SK-N-SH (cell line): ENCODE measurements around the gene CD96. TPM values are rescaled to one million over a fixed set of nuclear protein-coding genes. Genes with fewer than 3 reads are reported as not detected.

Experiments
- CTCF ChIA-PET: fragments of 300-600, 350-600 bp; formaldehyde crosslinking; extraction: SDS; loops from one replicate; lab custom pipeline; 2021; lab: Yijun Ruan, JAX
- POLR2A ChIA-PET: fragments of 350-600 bp; sonication (Branson Sonifier 250); formaldehyde crosslinking; extraction: SDS; loops from one replicate; lab custom pipeline; 2020; ENCODE audit warnings: antibody characterized with exemption, inconsistent platforms; lab: Yijun Ruan, JAX
- DNase-seq: peaks from one replicate; pipeline ENCODE4 v3.0.0; 2012
- H2AFZ ChIP-seq: fragments of 200-600 bp; sonication (generic); 2 replicates; pipeline ENCODE4 v1.8.1; 2016; ENCODE audit warnings: antibody characterized with exemption, mild to moderate bottlenecking, low read depth
- H3F3A ChIP-seq: fragments of 200-600 bp; sonication (generic); replicated peaks from 2 replicates; pipeline ENCODE3; 2016; ENCODE audit warnings: antibody characterized with exemption, mild to moderate bottlenecking; ENCODE audit not compliant: insufficient read depth
- H3K27ac ChIP-seq, 2 experiments: fragments of 200-500 bp in 1 of 2; fragments of 200-600 bp in 1 of 2; sonication (Bioruptor generic) in 1 of 2; sonication (generic), shearing (Covaris generic) in 1 of 2; 2 replicates each; pipeline versions ENCODE4 v1.5.1 to v1.6.1; 2014 to 2016; ENCODE audit warnings: low read depth in 2 of 2, inconsistent platforms in 1 of 2, low read length in 1 of 2, mild to moderate bottlenecking in 1 of 2, mixed read lengths in 1 of 2
- H3K27me3 ChIP-seq: fragments of 200-600 bp; sonication (generic), shearing (Covaris generic); 2 replicates; pipeline ENCODE4 v1.6.1; 2016; ENCODE audit warnings: mixed run types; ENCODE audit not compliant: insufficient read depth
- H3K36me3 ChIP-seq, 2 experiments: fragments of 200-500 bp in 1 of 2; fragments of 200-600 bp in 1 of 2; sonication (Bioruptor generic) in 1 of 2; sonication (generic) in 1 of 2; replicated peaks in 1 of 2; 2 replicates each; pipeline versions ENCODE3 to v1.5.1; 2014 to 2016; ENCODE audit warnings: low read length in 1 of 2, mild to moderate bottlenecking in 1 of 2; ENCODE audit not compliant: insufficient read depth in 2 of 2, control insufficient read depth in 1 of 2
- H3K4me1 ChIP-seq, 2 experiments: fragments of 200-500 bp in 1 of 2; fragments of 200-600 bp in 1 of 2; sonication (Bioruptor generic) in 1 of 2; sonication (generic), shearing (Covaris generic) in 1 of 2; 2 replicates each; pipeline versions ENCODE4 v1.5.1 to v1.6.1; 2014 to 2016; ENCODE audit warnings: low read depth in 1 of 2, low read length in 1 of 2, mixed run types in 1 of 2; ENCODE audit not compliant: insufficient read depth in 2 of 2, control insufficient read depth in 1 of 2
- H3K4me2 ChIP-seq: fragments of 200-600 bp; sonication (generic), shearing (Covaris generic); 2 replicates; pipeline ENCODE4 v1.6.1; 2017; ENCODE audit warnings: mixed run types
- H3K4me3 ChIP-seq, 2 experiments: fragments of 200-500 bp in 1 of 2; fragments of 200-600 bp in 1 of 2; sonication (Bioruptor generic) in 1 of 2; sonication (generic), shearing (Covaris generic) in 1 of 2; 2 replicates each; pipeline versions ENCODE4 v1.5.1 to v1.8.1; 2014 to 2016; ENCODE audit warnings: low read depth in 2 of 2, inconsistent platforms in 1 of 2, low read length in 1 of 2, mild to moderate bottlenecking in 1 of 2, mixed read lengths in 1 of 2, moderate library complexity in 1 of 2
- H3K79me2 ChIP-seq: fragments of 200-600 bp; sonication (generic); 2 replicates; pipeline ENCODE4 v1.8.1; 2017; ENCODE audit warnings: mild to moderate bottlenecking; ENCODE audit not compliant: insufficient read depth
- H3K9ac ChIP-seq: fragments of 200-600 bp; sonication (generic); 2 replicates; pipeline ENCODE4 v1.6.1; 2017; ENCODE audit warnings: mixed run types
- H3K9me2 ChIP-seq: fragments of 200-600 bp; sonication (generic); 2 replicates; pipeline ENCODE4 v1.6.1; 2017; ENCODE audit warnings: mixed run types
- H3K9me3 ChIP-seq: fragments of 200-600 bp; sonication (generic); 2 replicates; pipeline ENCODE4 v1.6.1; 2017; ENCODE audit warnings: mixed run types, mild to moderate bottlenecking, moderate library complexity
- H4K20me1 ChIP-seq: fragments of 200-600 bp; sonication (generic); 2 replicates; pipeline ENCODE4 v1.6.1; 2017; ENCODE audit warnings: mild to moderate bottlenecking, mixed run types; ENCODE audit not compliant: insufficient read depth
- CTCF ChIP-seq: fragments of 200-600 bp; sonication (generic); IDR thresholded peaks from 2 replicates; pipeline ENCODE4 v1.6.1; 2017; ENCODE audit warnings: antibody characterized with exemption, mild to moderate bottlenecking, moderate library complexity
- EP300 ChIP-seq, 2 experiments: IDR thresholded peaks; 2 replicates each; pipeline versions ENCODE4 v1.4.0 to v1.6.1; 2012; ENCODE audit warnings: borderline replicate concordance in 1 of 2, low read depth in 1 of 2, low read length in 1 of 2
- EZH2phosphoT487 ChIP-seq: fragments of 200-600 bp; sonication (generic); IDR thresholded peaks from 2 replicates; pipeline ENCODE4 v1.6.1; 2017; ENCODE audit warnings: low read depth, mixed run types, mild to moderate bottlenecking, antibody characterized with exemption, moderate library complexity, borderline replicate concordance
- FOXJ3 ChIP-seq: sonication (generic); formaldehyde crosslinking; IDR thresholded peaks from 2 replicates; pipeline ENCODE4 v1.5.1; 2020; ENCODE audit warnings: mild to moderate bottlenecking, missing genetic modification reagents
- FOXM1 ChIP-seq: IDR thresholded peaks from 2 replicates; pipeline ENCODE4 v1.4.0; 2012; ENCODE audit warnings: low read depth, mild to moderate bottlenecking
- MAX ChIP-seq: IDR thresholded peaks from 2 replicates; pipeline ENCODE4 v1.4.0; 2012; ENCODE audit warnings: low read depth
- MXI1 ChIP-seq: IDR thresholded peaks from 2 replicates; pipeline ENCODE4 v1.6.1; 2012; ENCODE audit warnings: mild to moderate bottlenecking, low read depth, low read length, improper control_type of control experiment
- NFIC ChIP-seq: IDR thresholded peaks from 2 replicates; pipeline ENCODE4 v1.4.0; 2012; ENCODE audit warnings: borderline replicate concordance
- RAD21 ChIP-seq: IDR thresholded peaks from 2 replicates; pipeline ENCODE4 v1.6.1; 2012; ENCODE audit warnings: mild to moderate bottlenecking, low read length
- RFX5 ChIP-seq: IDR thresholded peaks from 2 replicates; pipeline ENCODE4 v1.6.1; 2012; ENCODE audit warnings: mild to moderate bottlenecking, improper control_type of control experiment, low read length
- TAF1 ChIP-seq: IDR thresholded peaks from 2 replicates; pipeline ENCODE4 v1.6.1; 2012; ENCODE audit warnings: low read depth, mild to moderate bottlenecking, low read length, moderate library complexity, borderline replicate concordance
- TCF12 ChIP-seq: IDR thresholded peaks from 2 replicates; pipeline ENCODE4 v1.4.0; 2012
- USF1 ChIP-seq: IDR thresholded peaks from 2 replicates; pipeline ENCODE4 v1.4.0; 2012; ENCODE audit warnings: low read depth, borderline replicate concordance
- WGBS: methylation state at CpG from one replicate; pipeline ENCODE4 v1.1.6; 2017; ENCODE audit warnings: low lambda C conversion rate; 5-methylcytosine and 5-hydroxymethylcytosine counted together
- polyA plus RNA-seq, 3 experiments: library from polyadenylated mRNA; depleted of rRNA; stranded (reverse); fragments of >200 nt; gene quantifications; 2 replicates each; pipeline ENCODE4 v1.2.3, GENCODE V29; 2012

The CD96 gene
- polyA plus RNA-seq, 1 of the 3 experiments (the other 2 are of a cell fraction): 0.02 TPM

GRCh38 chr3:111609700-111610099 is 67.7 kb downstream of the CD96 start:
- no peak overlapping the region for H3K9ac ChIP-seq
- TF ChIP-seq USF1 (no peak), MXI1 (no peak), TAF1 (no peak), EP300 (IDR thresholded peaks at IDR 0.05; ENCODE audit: borderline replicate concordance in 1 of 2, low read depth in 1 of 2, low read length in 1 of 2) (no peak), RAD21 (no peak), RFX5 (no peak), FOXM1 (no peak), CTCF (no peak), EZH2phosphoT487 (no peak), TCF12 (no peak), FOXJ3 (CRISPR knock-in tag) (no peak), NFIC (no peak)

GRCh38 chr3:111610189-111610588 is 68.2 kb downstream of the CD96 start:
- Histone ChIP-seq H3K9me3 (no peaks in the 10 kb centered on the region), H3K4me2 (no peak overlapping the region), H3K27ac (no peak overlapping the region), H3F3A (no peaks in the 10 kb centered on the region), H3K9ac (no peak overlapping the region), H3K4me3 (no peak overlapping the region), H3K79me2 (no peaks in the 10 kb centered on the region), H3K36me3 (no peaks in the 10 kb centered on the region), H3K27me3 (no peaks in the 10 kb centered on the region), H2AFZ (no peak overlapping the region), H4K20me1 (no peaks in the 10 kb centered on the region), H3K4me1 (no peaks in the 10 kb centered on the region), H3K9me2 (no peaks in the 10 kb centered on the region)
- POLR2A ChIA-PET: no interaction called here
- 77% methylated on average over 5 of the region's 5 CpGs for WGBS
- no peak for DNase-seq
- TF ChIP-seq EZH2phosphoT487 (no peak), MXI1 (no peak), MAX (no peak)
- CTCF ChIA-PET: interaction anchor here (1.3 to 1.4 kb wide), 2 partner anchors 12 to 41 kb away, joined by 3 to 4 read pairs; no protein-coding TSS in a partner anchor

More at GRCh38 chr3:111609700-111610099, 67.7 kb downstream of the CD96 start:
- H3K9me3 ChIP-seq: no peaks in the 10 kb centered on the region
- H3K79me2 ChIP-seq: no peaks in the 10 kb centered on the region
- no peaks in the 10 kb centered on the region for H3F3A ChIP-seq
- no peak overlapping the region for H2AFZ ChIP-seq
- H3K4me3 ChIP-seq: no peak overlapping the region
- H3K9me2 ChIP-seq: no peaks in the 10 kb centered on the region
- no peak overlapping the region for H3K27ac ChIP-seq
- H3K4me2 ChIP-seq: no peak overlapping the region
- no peaks in the 10 kb centered on the region for H4K20me1 ChIP-seq
- ChIA-PET CTCF (interaction anchor here (1.4 kb wide), 1 partner anchor 12 kb away, joined by 4 read pairs; no protein-coding TSS in a partner anchor), POLR2A (no interaction called here)
- 95% methylated on average over 2 of the region's 2 CpGs for WGBS
- H3K4me1 ChIP-seq: no peaks in the 10 kb centered on the region
- DNase-seq: no peak
- no peaks in the 10 kb centered on the region for H3K27me3 ChIP-seq
- H3K36me3 ChIP-seq: no peaks in the 10 kb centered on the region
